Uterus (tissue), 2 donors: Measurements from ENCODE around the gene PCK2.

Source experiments
- POLR2A ChIP-seq, 2 donors: fragments of 450-650 bp; IDR thresholded peaks; one replicate each; pipeline ENCODE4 v1.6.1; 2016; ENCODE audit warnings: antibody characterized with exemption in 2 of 2, mild to moderate bottlenecking in 1 of 2, moderate library complexity in 1 of 2
- TF ChIP-seq, protein P1 (sequence below), 4 experiments: fragments of 200-600 bp in 2 of 4; fragments of 450-650 bp in 2 of 4; sonication (generic) in 2 of 4; IDR thresholded peaks; one replicate each; pipeline ENCODE4 v1.5.1; 2016 to 2019; ENCODE audit warnings: antibody characterized with exemption in 4 of 4, mild to moderate bottlenecking in 2 of 4, moderate library complexity in 1 of 4

DNA sequence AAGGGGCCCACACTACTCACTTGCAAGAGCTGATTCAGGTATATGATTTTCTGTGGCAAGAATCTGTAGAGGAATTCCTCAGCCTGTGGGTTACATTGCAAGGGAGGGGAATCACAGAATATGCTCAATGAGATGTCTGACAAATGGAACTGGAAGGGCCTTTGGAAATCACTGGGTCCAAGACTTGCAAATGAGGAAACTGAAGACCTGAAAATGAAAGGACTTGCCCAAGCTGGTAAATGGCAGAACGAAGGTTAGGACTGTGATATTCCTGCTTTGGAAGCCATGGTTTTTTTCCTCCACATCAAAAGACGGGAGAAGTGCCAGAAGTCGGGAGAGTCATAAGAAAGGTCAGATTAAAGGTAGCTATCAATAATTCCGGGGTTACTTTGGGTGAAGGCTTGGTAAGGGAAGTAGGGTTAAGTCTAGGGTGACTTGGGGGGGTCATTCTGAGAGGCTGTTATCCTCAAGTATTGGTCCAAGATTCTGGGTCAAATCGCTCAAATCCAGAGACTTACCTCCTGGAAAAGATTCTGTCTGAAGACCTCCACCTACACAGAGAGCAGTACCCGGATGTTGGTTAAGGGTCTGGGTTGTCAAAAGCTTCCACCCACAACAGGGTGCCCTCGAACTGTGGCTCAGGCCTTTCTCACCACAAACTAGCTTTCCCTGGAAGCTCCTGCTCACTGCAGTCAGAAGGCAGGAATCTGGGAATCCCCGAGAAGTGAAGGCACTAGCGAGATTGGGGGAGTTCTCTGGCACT is 51.8 kb downstream of the PCK2 start:
- TF ChIP-seq, protein P1, sequence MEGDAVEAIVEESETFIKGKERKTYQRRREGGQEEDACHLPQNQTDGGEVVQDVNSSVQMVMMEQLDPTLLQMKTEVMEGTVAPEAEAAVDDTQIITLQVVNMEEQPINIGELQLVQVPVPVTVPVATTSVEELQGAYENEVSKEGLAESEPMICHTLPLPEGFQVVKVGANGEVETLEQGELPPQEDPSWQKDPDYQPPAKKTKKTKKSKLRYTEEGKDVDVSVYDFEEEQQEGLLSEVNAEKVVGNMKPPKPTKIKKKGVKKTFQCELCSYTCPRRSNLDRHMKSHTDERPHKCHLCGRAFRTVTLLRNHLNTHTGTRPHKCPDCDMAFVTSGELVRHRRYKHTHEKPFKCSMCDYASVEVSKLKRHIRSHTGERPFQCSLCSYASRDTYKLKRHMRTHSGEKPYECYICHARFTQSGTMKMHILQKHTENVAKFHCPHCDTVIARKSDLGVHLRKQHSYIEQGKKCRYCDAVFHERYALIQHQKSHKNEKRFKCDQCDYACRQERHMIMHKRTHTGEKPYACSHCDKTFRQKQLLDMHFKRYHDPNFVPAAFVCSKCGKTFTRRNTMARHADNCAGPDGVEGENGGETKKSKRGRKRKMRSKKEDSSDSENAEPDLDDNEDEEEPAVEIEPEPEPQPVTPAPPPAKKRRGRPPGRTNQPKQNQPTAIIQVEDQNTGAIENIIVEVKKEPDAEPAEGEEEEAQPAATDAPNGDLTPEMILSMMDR (IDR thresholded peaks at IDR 0.05): no peak
- no peak for TF ChIP-seq POLR2A (IDR thresholded peaks at IDR 0.05)
